HCT116 (cell line): Measurements from ENCODE around the gene PCIF1. TPM values are rescaled to one million over a fixed set of nuclear protein-coding genes. Genes with fewer than 3 reads are reported as not detected.

Experiments used
- ATAC-seq: fragments of 200-7000 bp; cut with Tn5 transposase; 2 replicates; pipeline ENCODE4 v1.9.1; 2020; ENCODE audit warnings: mild to moderate bottlenecking, moderate library complexity
- BruUV-seq: library from RNA; stranded (reverse); fragments of 400-500 nt; replicated peaks from 2 replicates; lab custom pipeline; 2021; lab: Mats Ljungman, UMichigan
- CTCF ChIA-PET: fragments of 300-600 bp; sonication (Branson Sonifier 250); formaldehyde crosslinking; loops from one replicate; lab custom pipeline; 2021; ENCODE audit warnings: antibody characterized with exemption; lab: Charles Lee
- POLR2A ChIA-PET: fragments of 300-600, 350-600 bp; sonication (Branson Sonifier 250); formaldehyde crosslinking; loops from one replicate; lab custom pipeline; 2021; ENCODE audit warnings: antibody characterized with exemption; lab: Charles Lee
- RAD21 ChIA-PET, 2 experiments: fragments of 300-600 bp; sonication (Branson Sonifier 250); formaldehyde crosslinking; loops; one replicate each; lab custom pipeline; 2023; ENCODE audit warnings: low total read pairs in 2 of 2; ENCODE audit not compliant: uncharacterized antibody in 2 of 2, unreplicated experiment in 2 of 2, low non-redundant PET in 1 of 2; lab: Charles Lee
- DNase-seq: peaks from one replicate; pipeline ENCODE4 v3.0.0-alpha.2; 2010; ENCODE audit warnings: low read depth, low spot score
- H2AFZ ChIP-seq: fragments of 200-600 bp; shearing (Covaris generic), sonication (generic); 2 replicates; pipeline ENCODE4 v1.6.1; 2017; ENCODE audit warnings: low read depth, mixed run types, mixed read lengths, antibody characterized with exemption, low read length; ENCODE audit not compliant: poor library complexity, severe bottlenecking
- H3K27ac ChIP-seq: 2 replicates; pipeline ENCODE4 v1.5.1; 2012; ENCODE audit warnings: low read depth, low read length
- H3K27me3 ChIP-seq: fragments of 200-600 bp; sonication (generic); 2 replicates; pipeline ENCODE4 v1.6.1; 2016; ENCODE audit warnings: mixed run types, low read length, mixed read lengths; ENCODE audit not compliant: insufficient read depth
- H3K36me3 ChIP-seq, 2 experiments: fragments of 200-500 bp in 1 of 2; fragments of 200-600 bp in 1 of 2; sonication (Bioruptor generic) in 1 of 2; sonication (generic) in 1 of 2; 2 replicates each; pipeline versions ENCODE4 v1.5.1 to v1.6.1; 2014 to 2016; ENCODE audit warnings: low read length in 2 of 2, inconsistent platforms in 1 of 2, mixed read lengths in 1 of 2, mixed run types in 1 of 2; ENCODE audit not compliant: insufficient read depth in 2 of 2, control insufficient read depth in 1 of 2
- H3K4me1 ChIP-seq, 2 experiments: fragments of 200-600 bp in 1 of 2; sonication (generic) in 1 of 2; 2 replicates each; pipeline versions ENCODE4 v1.5.1 to v1.6.1; 2012 to 2017; ENCODE audit warnings: low read length in 2 of 2, inconsistent platforms in 1 of 2, mild to moderate bottlenecking in 1 of 2, mixed read lengths in 1 of 2, mixed run types in 1 of 2, moderate library complexity in 1 of 2; ENCODE audit not compliant: insufficient read depth in 2 of 2, control insufficient read depth in 1 of 2
- H3K4me2 ChIP-seq: fragments of 200-600 bp; sonication (generic); 2 replicates; pipeline ENCODE4 v1.6.1; 2017; ENCODE audit warnings: mixed run types, low read length, mixed read lengths
- H3K4me3 ChIP-seq, 2 experiments: fragments of 200-600 bp in 1 of 2; sonication (generic) in 1 of 2; replicated peaks in 1 of 2; 2 replicates each; pipeline ENCODE4 v1.5.1; 2011 to 2016; ENCODE audit warnings: low read length in 2 of 2, control low read depth in 1 of 2, low read depth in 1 of 2, mild to moderate bottlenecking in 1 of 2, mixed read lengths in 1 of 2, mixed run types in 1 of 2
- H3K79me2 ChIP-seq: fragments of 200-600 bp; sonication (generic); 2 replicates; pipeline ENCODE4 v1.6.1; 2017; ENCODE audit warnings: mild to moderate bottlenecking, mixed run types, low read length, moderate library complexity, mixed read lengths; ENCODE audit not compliant: insufficient read depth
- H3K9ac ChIP-seq: fragments of 200-600 bp; sonication (generic); 2 replicates; pipeline ENCODE4 v1.6.1; 2016; ENCODE audit warnings: low read length, mixed read lengths
- H3K9me2 ChIP-seq: fragments of 200-600 bp; sonication (generic), shearing (Covaris generic); 2 replicates; pipeline ENCODE4 v1.6.1; 2017; ENCODE audit warnings: mixed run types, mild to moderate bottlenecking, moderate library complexity; ENCODE audit not compliant: insufficient read depth
- H3K9me3 ChIP-seq, 2 experiments: fragments of 200-500 bp in 1 of 2; fragments of 200-600 bp in 1 of 2; sonication (Bioruptor generic) in 1 of 2; sonication (generic) in 1 of 2; 2 replicates each; pipeline ENCODE4 v1.6.1; 2014 to 2017; ENCODE audit warnings: low read length in 2 of 2, mixed read lengths in 2 of 2, inconsistent platforms in 1 of 2, low read depth in 1 of 2, mild to moderate bottlenecking in 1 of 2, mixed run types in 1 of 2, moderate library complexity in 1 of 2; ENCODE audit not compliant: control insufficient read depth in 1 of 2, insufficient read depth in 1 of 2
- H4K20me1 ChIP-seq: fragments of 200-600 bp; sonication (generic), shearing (Covaris generic); 2 replicates; pipeline ENCODE4 v1.6.1; 2017; ENCODE audit warnings: mixed run types, mild to moderate bottlenecking, moderate library complexity; ENCODE audit not compliant: insufficient read depth
- ATF3 ChIP-seq: IDR thresholded peaks from 2 replicates; pipeline ENCODE4 v1.6.1; 2012
- CTCF ChIP-seq, 3 experiments: fragments of 200-600 bp in 1 of 3; sonication (generic) in 1 of 3; IDR thresholded peaks in 2 of 3; conservative IDR thresholded peaks in 1 of 3; 2 replicates each; pipeline ENCODE4 v1.5.1; 2012 to 2017; ENCODE audit warnings: low read depth in 2 of 3, low read length in 2 of 3, antibody characterized with exemption in 1 of 3, borderline replicate concordance in 1 of 3, control low read depth in 1 of 3, mild to moderate bottlenecking in 1 of 3, mixed read lengths in 1 of 3, mixed run types in 1 of 3, moderate library complexity in 1 of 3; ENCODE audit not compliant: insufficient read depth in 1 of 3
- ELF1 ChIP-seq: IDR thresholded peaks from 2 replicates; pipeline ENCODE4 v1.6.1; 2012; ENCODE audit warnings: low read depth, borderline replicate concordance
- MAX ChIP-seq: IDR thresholded peaks from 2 replicates; pipeline ENCODE4 v1.6.1; 2012
- POLR2AphosphoS5 ChIP-seq: IDR thresholded peaks from 2 replicates; pipeline ENCODE4 v1.6.1; 2011; ENCODE audit warnings: mild to moderate bottlenecking, low read depth, low read length, moderate library complexity
- SIN3A ChIP-seq: IDR thresholded peaks from 2 replicates; pipeline ENCODE4 v1.6.1; 2012; ENCODE audit warnings: low read depth
- SP1 ChIP-seq: IDR thresholded peaks from 2 replicates; pipeline ENCODE4 v1.6.1; 2012; ENCODE audit warnings: low read depth
- ZFX ChIP-seq: fragments of 450-650 bp; IDR thresholded peaks from 2 replicates; pipeline ENCODE4 v1.6.1; 2017
- intact Hi-C: fragments of 100-400 bp; cut with micrococcal nuclease; formaldehyde crosslinking; loops from 2 replicates; pipeline ENCODE4 v1.10.0; 2022
- total RNA-seq: library from RNA; stranded (reverse); gene quantifications from one replicate; pipeline ENCODE4 v1.2.1, GENCODE V29; 2021; ENCODE audit not compliant: unreplicated experiment
- TF ChIP-seq, protein P1 (sequence below): IDR thresholded peaks from 2 replicates; pipeline ENCODE4 v1.6.1; 2012; ENCODE audit warnings: low read depth

The PCIF1 gene
- total RNA-seq, 1 experiment from 2014 or later = 31.8 TPM

DNA sequence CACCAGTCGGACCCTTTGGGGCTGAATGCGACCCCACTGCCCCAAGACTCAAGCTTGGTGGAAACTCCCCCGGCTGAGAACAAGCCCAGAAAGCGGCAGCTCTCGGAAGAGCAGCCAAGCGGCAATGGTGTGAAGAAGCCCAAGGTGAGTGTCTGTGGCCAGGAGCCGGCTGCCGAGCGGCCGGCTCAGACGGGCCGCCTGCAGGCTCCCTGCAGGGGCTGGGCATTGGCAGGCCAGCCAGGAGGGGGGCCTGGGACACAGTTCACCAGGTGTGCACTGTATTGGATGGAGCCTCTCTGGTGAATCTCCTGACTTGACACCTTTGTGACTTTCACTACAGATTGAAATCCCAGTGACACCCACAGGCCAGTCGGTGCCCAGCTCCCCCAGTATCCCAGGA lies 6.0 kb downstream of the PCIF1 start:
- no peak for ATAC-seq
- peaks cover 27% of the 10 kb centered on the region for H3K79me2 ChIP-seq
- no peak overlapping the region for H2AFZ ChIP-seq

More for the DNA sequence above, 6.0 kb downstream of the PCIF1 start:
- Histone ChIP-seq H3K27ac (no peak overlapping the region), H3K9ac (no peak overlapping the region), H3K4me2 (no peak overlapping the region), H3K4me3 (no peak overlapping the region), H4K20me1 (no peaks in the 10 kb centered on the region), H3K9me2 (no peaks in the 10 kb centered on the region), H3K36me3 (peaks cover 40 to 50% of the 10 kb centered on the region in 2 experiments), H3K27me3 (no peaks in the 10 kb centered on the region), H3K9me3 (no peaks in the 10 kb centered on the region), H3K4me1 (peaks cover 0 to 25% of the 10 kb centered on the region in 2 experiments; a peak in 2 of 4 replicates)
- ChIA-PET POLR2A (no interaction called here), RAD21 (no interaction called here)
- BruUV-seq = no TSS peak
- intact Hi-C loops = no loop called here
- DNase-seq = no peak
- TF ChIP-seq CTCF (IDR thresholded peaks at IDR 0.05 in 2 of 3, conservative IDR thresholded peaks at IDR 0.05 in 1 of 3; ENCODE audit: borderline replicate concordance in 1 of 3, insufficient read depth in 1 of 3, low read depth in 2 of 3, low read length in 2 of 3) = no peak
- no peak for TF ChIP-seq ATF3
- TF ChIP-seq, protein P1, sequence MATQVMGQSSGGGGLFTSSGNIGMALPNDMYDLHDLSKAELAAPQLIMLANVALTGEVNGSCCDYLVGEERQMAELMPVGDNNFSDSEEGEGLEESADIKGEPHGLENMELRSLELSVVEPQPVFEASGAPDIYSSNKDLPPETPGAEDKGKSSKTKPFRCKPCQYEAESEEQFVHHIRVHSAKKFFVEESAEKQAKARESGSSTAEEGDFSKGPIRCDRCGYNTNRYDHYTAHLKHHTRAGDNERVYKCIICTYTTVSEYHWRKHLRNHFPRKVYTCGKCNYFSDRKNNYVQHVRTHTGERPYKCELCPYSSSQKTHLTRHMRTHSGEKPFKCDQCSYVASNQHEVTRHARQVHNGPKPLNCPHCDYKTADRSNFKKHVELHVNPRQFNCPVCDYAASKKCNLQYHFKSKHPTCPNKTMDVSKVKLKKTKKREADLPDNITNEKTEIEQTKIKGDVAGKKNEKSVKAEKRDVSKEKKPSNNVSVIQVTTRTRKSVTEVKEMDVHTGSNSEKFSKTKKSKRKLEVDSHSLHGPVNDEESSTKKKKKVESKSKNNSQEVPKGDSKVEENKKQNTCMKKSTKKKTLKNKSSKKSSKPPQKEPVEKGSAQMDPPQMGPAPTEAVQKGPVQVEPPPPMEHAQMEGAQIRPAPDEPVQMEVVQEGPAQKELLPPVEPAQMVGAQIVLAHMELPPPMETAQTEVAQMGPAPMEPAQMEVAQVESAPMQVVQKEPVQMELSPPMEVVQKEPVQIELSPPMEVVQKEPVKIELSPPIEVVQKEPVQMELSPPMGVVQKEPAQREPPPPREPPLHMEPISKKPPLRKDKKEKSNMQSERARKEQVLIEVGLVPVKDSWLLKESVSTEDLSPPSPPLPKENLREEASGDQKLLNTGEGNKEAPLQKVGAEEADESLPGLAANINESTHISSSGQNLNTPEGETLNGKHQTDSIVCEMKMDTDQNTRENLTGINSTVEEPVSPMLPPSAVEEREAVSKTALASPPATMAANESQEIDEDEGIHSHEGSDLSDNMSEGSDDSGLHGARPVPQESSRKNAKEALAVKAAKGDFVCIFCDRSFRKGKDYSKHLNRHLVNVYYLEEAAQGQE = no peak
- no peak for TF ChIP-seq SIN3A
- no peak for TF ChIP-seq MAX
- TF ChIP-seq ELF1 = no peak
- no peak for TF ChIP-seq POLR2AphosphoS5
- TF ChIP-seq SP1 = no peak
- TF ChIP-seq ZFX = no peak
- TF ChIP-seq, all 23 proteins: peak for 0
- CTCF ChIA-PET = no interaction called here
